ENCODE results near the gene SLC26A1. TPM values are rescaled to one million over a fixed set of nuclear protein-coding genes. Genes with fewer than 3 reads are reported as not detected.
"Not testable (repeated sequence)": the region's sequence is repeated elsewhere in the genome, so short reads cannot be mapped to it uniquely, and the experiment has no call there.

Gene SLC26A1
- total RNA-seq, 1 experiment from 2014 or later, result 0.22 TPM

- no peak for TF ChIP-seq ZBTB33 (IDR thresholded peaks at IDR 0.05; ENCODE audit: extremely low read depth, insufficient replicate concordance, low read length)
- no peak for TF ChIP-seq REST (IDR thresholded peaks at IDR 0.05; ENCODE audit: low read depth)
- TF ChIP-seq FOSL1 (IDR thresholded peaks at IDR 0.05; ENCODE audit: low read depth), result no peak
- no peak for TF ChIP-seq ELF1 (IDR thresholded peaks at IDR 0.05; ENCODE audit: borderline replicate concordance, low read depth)
- TF ChIP-seq SIN3A (IDR thresholded peaks at IDR 0.05; ENCODE audit: low read depth), result no peak
- TF ChIP-seq EZH2phosphoT487 (IDR thresholded peaks at IDR 0.05; ENCODE audit: borderline replicate concordance), result no peak
- no peak for TF ChIP-seq CEBPB (IDR thresholded peaks at IDR 0.05; ENCODE audit: low read depth)
These were observed 47.7 kb downstream of the SLC26A1 start (continued) for GRCh38 chr4:945274-946102.

- H3K27me3 ChIP-seq (ENCODE audit: insufficient read depth, low read length); H2AFZ ChIP-seq (ENCODE audit: low read depth, low read length, poor library complexity, severe bottlenecking); intact Hi-C loops (cut with micrococcal nuclease); POLR2A ChIA-PET; DNase-seq (ENCODE audit: low read depth, low spot score); RAD21 ChIA-PET (ENCODE audit: low non-redundant PET in 1 of 2, low total read pairs in 2 of 2, uncharacterized antibody in 2 of 2, unreplicated experiment in 2 of 2); H3K9me3 ChIP-seq (ENCODE audit: control insufficient read depth in 1 of 2, insufficient read depth in 1 of 2, low read depth in 1 of 2, low read length in 2 of 2); H3K27ac ChIP-seq (ENCODE audit: low read depth, low read length); H3K4me3 ChIP-seq (replicated peaks in 1 of 2; ENCODE audit: low read depth in 1 of 2, low read length in 2 of 2); CTCF ChIA-PET; H3K4me1 ChIP-seq (ENCODE audit: control insufficient read depth in 1 of 2, insufficient read depth in 2 of 2, low read length in 2 of 2); H3K9me2 ChIP-seq (ENCODE audit: insufficient read depth); BruUV-seq (replicated peaks); H3K79me2 ChIP-seq (ENCODE audit: insufficient read depth, low read length); ATAC-seq; H3K4me2 ChIP-seq (ENCODE audit: low read length); H4K20me1 ChIP-seq (ENCODE audit: insufficient read depth); H3K36me3 ChIP-seq (ENCODE audit: control insufficient read depth in 1 of 2, insufficient read depth in 2 of 2, low read length in 2 of 2); H3K9ac ChIP-seq (ENCODE audit: low read length): not testable (repeated sequence)
These were observed 53.7 kb downstream of the SLC26A1 start for GRCh38 chr4:939508-939907.

Other genes with a start within 250 kb of the SLC26A1 start
- gene CPLX1, start 167.3 kb downstream of the SLC26A1 start, total RNA-seq (2021; ENCODE audit: unreplicated experiment), result 14.5 TPM
- 123 TPM for gene GAK, start 61.1 kb downstream of the SLC26A1 start, total RNA-seq (2021; ENCODE audit: unreplicated experiment)
- 17.5 TPM for gene TMEM175, start 60.9 kb downstream of the SLC26A1 start, total RNA-seq (2021; ENCODE audit: unreplicated experiment)
- 22.0 TPM for gene DGKQ, start 19.8 kb downstream of the SLC26A1 start, total RNA-seq (2021; ENCODE audit: unreplicated experiment)
- 28.2 TPM for gene IDUA, start 6.4 kb downstream of the SLC26A1 start, total RNA-seq (2021; ENCODE audit: unreplicated experiment)
- gene FGFRL1, start 18.2 kb upstream of the SLC26A1 start, total RNA-seq (2021; ENCODE audit: unreplicated experiment), result 91.1 TPM
- not detected for gene RNF212, start 120.2 kb upstream of the SLC26A1 start, total RNA-seq (2021; ENCODE audit: unreplicated experiment)
- gene SPON2, start 179.2 kb upstream of the SLC26A1 start, total RNA-seq (2021; ENCODE audit: unreplicated experiment), result 1.5 TPM